ENCODE measurements around the gene BCAS4. TPM values are rescaled to one million over a fixed set of nuclear protein-coding genes. Genes with fewer than 3 reads are reported as not detected.

BCAS4 gene
- total RNA-seq, 1 experiment from 2014 or later = 7.6 TPM

GRCh38 chr20:50794181-50794845, 548 bp upstream of the BCAS4 start:
- TF ChIP-seq CTCF (conservative IDR thresholded peaks at IDR 0.05) (no peak; the same call in 1 of the 2 replicates), EZH2 (IDR thresholded peaks at IDR 0.05; ENCODE audit: low read depth) (no peak)
- Histone ChIP-seq H3K27ac (no peak overlapping the region), H3K36me3 (ENCODE audit: low read depth) (no peaks in the 10 kb centered on the region), H2AFZ (no peak overlapping the region), H3F3A (ENCODE audit: insufficient read depth, low read depth) (peaks cover 14% of the 10 kb centered on the region; the same call in 1 of the 2 replicates), H3K9me2 (ENCODE audit: insufficient read depth) (no peaks in the 10 kb centered on the region), H4K20me1 (ENCODE audit: insufficient read depth) (no peaks in the 10 kb centered on the region), H3K27me3 (ENCODE audit: insufficient read depth, low read depth) (no peaks in the 10 kb centered on the region), H3K4me2 (peak overlapping the region; percentile 46; the same call in 1 of the 2 replicates), H3K79me2 (ENCODE audit: low read depth) (no peaks in the 10 kb centered on the region), H3K9me3 (ENCODE audit: insufficient read depth, low read depth) (no peaks in the 10 kb centered on the region), H3K4me3 (no peak overlapping the region), H3K4me1 (replicated peaks; ENCODE audit: insufficient read depth) (peaks cover 18% of the 10 kb centered on the region)
- ChIA-PET CTCF (interaction anchor here (0.5 to 2.2 kb wide), 8 partner anchors 11 to 824 kb away, joined by 3 to 18 read pairs (median 4); partner anchors contain the start of genes ADNP, DPM1 and MOCS3), POLR2A (ENCODE audit: unreplicated experiment) (interaction anchor here (0.6 kb wide), 3 partner anchors 115 to 473 kb away, joined by 3 to 19 read pairs (median 5); no protein-coding TSS in a partner anchor)
- DNase-seq = no peak
- intact Hi-C loops (cut with micrococcal nuclease; ENCODE audit: unreplicated experiment) = loop anchor here (1.0 to 10.0 kb wide), 4 partner anchors 137 to 830 kb away; partner anchors contain the start of gene ADNP
- BruUV-seq (replicated peaks) = no TSS peak

DNA sequence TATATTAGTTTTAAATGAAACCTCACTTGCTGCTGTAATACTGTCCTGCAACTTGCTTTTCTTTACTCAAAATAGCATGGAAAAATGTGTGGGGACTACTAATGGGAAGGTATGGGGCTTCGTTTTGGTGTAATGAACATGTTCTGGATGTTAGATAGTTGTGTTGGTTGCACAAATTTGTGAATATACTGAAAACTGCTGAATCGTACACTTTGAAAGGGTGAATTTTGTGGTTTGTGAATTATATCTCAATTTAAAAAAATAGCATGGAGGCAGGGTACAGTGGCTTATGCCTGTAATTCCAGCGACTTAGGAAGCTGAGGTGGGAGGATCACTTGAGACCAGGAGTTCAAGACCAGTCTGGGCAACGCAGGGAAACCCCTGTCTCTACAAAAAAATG, 2.3 kb downstream of the BCAS4 start:
- ChIA-PET POLR2A (ENCODE audit: unreplicated experiment) (no interaction called here), CTCF (interaction anchor here (0.7 kb wide), 1 partner anchor 132 kb away, joined by 5 read pairs; no protein-coding TSS in a partner anchor)
- H3K27me3 ChIP-seq (ENCODE audit: insufficient read depth, low read depth) = no peaks in the 10 kb centered on the region
- intact Hi-C loops (cut with micrococcal nuclease; ENCODE audit: unreplicated experiment) = loop anchor here (10.0 kb wide), 2 partner anchors 188 to 828 kb away; no protein-coding TSS in a partner anchor
- peaks cover 8% of the 10 kb centered on the region; the same call in 1 of the 2 replicates for H3F3A ChIP-seq (ENCODE audit: insufficient read depth, low read depth)
- no peaks in the 10 kb centered on the region for H4K20me1 ChIP-seq (ENCODE audit: insufficient read depth)
- H3K36me3 ChIP-seq (ENCODE audit: low read depth) = no peaks in the 10 kb centered on the region
- no peak overlapping the region for H3K27ac ChIP-seq
- H3K4me2 ChIP-seq = no peak overlapping the region
- H3K9me2 ChIP-seq (ENCODE audit: insufficient read depth) = no peaks in the 10 kb centered on the region
- H2AFZ ChIP-seq = no peak overlapping the region
- no peaks in the 10 kb centered on the region for H3K79me2 ChIP-seq (ENCODE audit: low read depth)
- no peak overlapping the region for H3K4me3 ChIP-seq
- no peaks in the 10 kb centered on the region for H3K9me3 ChIP-seq (ENCODE audit: insufficient read depth, low read depth)
- DNase-seq = no peak
- TF ChIP-seq CTCF (conservative IDR thresholded peaks at IDR 0.05) (no peak), EZH2 (IDR thresholded peaks at IDR 0.05; ENCODE audit: low read depth) (no peak)
- H3K4me1 ChIP-seq (replicated peaks; ENCODE audit: insufficient read depth) = no peaks in the 10 kb centered on the region; the same call in 1 of the 2 replicates
- no TSS peak for BruUV-seq (replicated peaks)

DNA sequence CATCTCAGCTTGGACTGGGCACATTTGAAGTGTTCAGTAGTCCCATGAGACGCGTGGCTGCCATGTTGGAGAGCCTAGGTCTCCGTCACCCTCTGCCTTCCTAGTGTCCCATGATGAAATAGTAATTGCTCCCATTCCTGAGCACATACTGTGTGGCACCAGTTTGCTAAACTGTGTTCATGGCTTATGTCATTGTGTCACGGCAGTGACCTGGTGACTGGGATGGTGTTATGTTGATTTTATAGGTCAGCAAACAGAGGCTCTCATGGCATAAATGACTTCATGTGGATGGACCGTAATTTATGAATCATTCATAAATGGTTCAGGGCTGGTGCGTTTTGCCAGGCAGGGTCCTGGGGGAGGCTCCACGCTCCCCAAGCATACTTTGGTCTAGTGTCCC, 3.8 kb downstream of the BCAS4 start:
- H3K4me3 ChIP-seq = no peak overlapping the region
- CTCF ChIA-PET = no interaction called here
- no peak overlapping the region for H2AFZ ChIP-seq
- no peaks in the 10 kb centered on the region; the same call in 1 of the 2 replicates for H3F3A ChIP-seq (ENCODE audit: insufficient read depth, low read depth)
- no peaks in the 10 kb centered on the region for H4K20me1 ChIP-seq (ENCODE audit: insufficient read depth)
- TF ChIP-seq EZH2 (IDR thresholded peaks at IDR 0.05; ENCODE audit: low read depth) (no peak), CTCF (conservative IDR thresholded peaks at IDR 0.05) (no peak)
- H3K36me3 ChIP-seq (ENCODE audit: low read depth) = no peaks in the 10 kb centered on the region
- POLR2A ChIA-PET (ENCODE audit: unreplicated experiment) = no interaction called here
- H3K79me2 ChIP-seq (ENCODE audit: low read depth) = no peaks in the 10 kb centered on the region
- H3K4me1 ChIP-seq (replicated peaks; ENCODE audit: insufficient read depth) = no peaks in the 10 kb centered on the region; the same call in 1 of the 2 replicates
- H3K27me3 ChIP-seq (ENCODE audit: insufficient read depth, low read depth) = no peaks in the 10 kb centered on the region
- no peak overlapping the region for H3K4me2 ChIP-seq
- intact Hi-C loops (cut with micrococcal nuclease; ENCODE audit: unreplicated experiment) = loop anchor here (10.0 kb wide), 2 partner anchors 186 to 826 kb away; no protein-coding TSS in a partner anchor
- no peaks in the 10 kb centered on the region for H3K9me3 ChIP-seq (ENCODE audit: insufficient read depth, low read depth)
- H3K9me2 ChIP-seq (ENCODE audit: insufficient read depth) = no peaks in the 10 kb centered on the region
- H3K27ac ChIP-seq = no peak overlapping the region
- no peak for DNase-seq
- no TSS peak for BruUV-seq (replicated peaks)

Measured in PC-9 (cell line).